MCF 10A (cell line): Measurements from ENCODE around the gene RSPRY1. TPM values are rescaled to one million over a fixed set of nuclear protein-coding genes. Genes with fewer than 3 reads are reported as not detected.
A peak's percentile ranks its signal among the peaks of the same experiment; 100 is the strongest.

Source experiments
- BruUV-seq: library from RNA; stranded (reverse); fragments of 400-500 nt; replicated peaks from 2 replicates; lab custom pipeline; 2021; lab: Mats Ljungman, UMichigan
- CTCF ChIA-PET: fragments of 300-600 bp; sonication (Branson Sonifier 250); formaldehyde crosslinking; extraction: SDS; loops from one replicate; lab custom pipeline; 2021; ENCODE audit warnings: antibody characterized with exemption, inconsistent platforms; lab: Yijun Ruan, JAX
- POLR2A ChIA-PET: fragments of 300-600, 350-650 bp; sonication (Branson Sonifier 250); formaldehyde crosslinking; extraction: SDS; loops from one replicate; lab custom pipeline; 2020; ENCODE audit warnings: antibody characterized with exemption, inconsistent platforms; lab: Yijun Ruan, JAX
- DNase-seq: peaks from one replicate; pipeline ENCODE4 v3.0.0-alpha.2; 2018; ENCODE audit not compliant: unreplicated experiment
- H3K27ac Mint-ChIP-seq: one replicate; pipeline ENCODE4 v1.8.0; 2022; ENCODE audit warnings: mild to moderate bottlenecking, low read depth, mixed read lengths; ENCODE audit not compliant: unreplicated experiment
- H3K27me3 Mint-ChIP-seq: one replicate; pipeline ENCODE4 v1.8.0; 2022; ENCODE audit warnings: mixed read lengths; ENCODE audit not compliant: insufficient read depth, unreplicated experiment
- H3K36me3 Mint-ChIP-seq: one replicate; pipeline ENCODE4 v1.8.0; 2022; ENCODE audit warnings: mild to moderate bottlenecking, moderate library complexity, mixed read lengths; ENCODE audit not compliant: insufficient read depth, unreplicated experiment
- H3K4me1 Mint-ChIP-seq: one replicate; pipeline ENCODE4 v1.8.0; 2022; ENCODE audit warnings: mixed read lengths; ENCODE audit not compliant: insufficient read depth, unreplicated experiment
- H3K4me3 Mint-ChIP-seq: one replicate; pipeline ENCODE4 v1.8.0; 2022; ENCODE audit warnings: mild to moderate bottlenecking, moderate library complexity, mixed read lengths; ENCODE audit not compliant: unreplicated experiment
- H3K9me3 Mint-ChIP-seq: one replicate; pipeline ENCODE4 v1.8.0; 2022; ENCODE audit warnings: mixed read lengths; ENCODE audit not compliant: unreplicated experiment
- CTCF ChIP-seq: fragments of 200-600 bp; IDR thresholded peaks from one replicate; pipeline ENCODE4 v1.8.0; 2022; ENCODE audit warnings: antibody characterized with exemption, mild to moderate bottlenecking; ENCODE audit not compliant: unreplicated experiment
- intact Hi-C: fragments of 100-400 bp; cut with micrococcal nuclease; formaldehyde crosslinking; loops from 2 replicates; pipeline ENCODE4 v1.14.1; 2022
- total RNA-seq: library from RNA; stranded (reverse); gene quantifications from 2 replicates; pipeline ENCODE4 v1.2.3, GENCODE V29; 2022

RSPRY1 gene
- total RNA-seq, 1 experiment from 2014 or later: 55.9 TPM

- no TSS peak for BruUV-seq
- H3K9me3 Mint-ChIP-seq: no peaks in the 10 kb centered on the region
- ChIA-PET POLR2A (no interaction called here), CTCF (interaction anchor here (0.6 to 1.0 kb wide), 2 partner anchors 15 to 150 kb away, joined by 3 read pairs; no protein-coding TSS in a partner anchor)
- no peaks in the 10 kb centered on the region for H3K27me3 Mint-ChIP-seq
- H3K4me3 Mint-ChIP-seq: no peak overlapping the region
- DNase-seq: no peak
- peaks cover 5% of the 10 kb centered on the region for H3K4me1 Mint-ChIP-seq
- intact Hi-C loops: no loop called here
- TF ChIP-seq CTCF: no peak
- peaks cover 89% of the 10 kb centered on the region for H3K36me3 Mint-ChIP-seq
- no peak overlapping the region for H3K27ac Mint-ChIP-seq
Observed at GRCh38 chr16:57233944-57234706, 48.0 kb downstream of the RSPRY1 start.

- Mint-ChIP-seq H3K9me3 (no peaks in the 10 kb centered on the region), H3K4me3 (no peak overlapping the region), H3K36me3 (peaks cover 89% of the 10 kb centered on the region), H3K27ac (no peak overlapping the region), H3K4me1 (peaks cover 5% of the 10 kb centered on the region), H3K27me3 (no peaks in the 10 kb centered on the region)
- DNase-seq: no peak
- BruUV-seq: no TSS peak
- no peak for TF ChIP-seq CTCF
- POLR2A ChIA-PET: interaction anchor here (1.6 to 2.0 kb wide), 3 partner anchors 9 to 13 kb away, joined by 4 to 12 read pairs (median 11); partner anchors contain the start of gene ARL2BP
- intact Hi-C loops: no loop called here
- CTCF ChIA-PET: interaction anchor here (0.8 to 1.3 kb wide), 5 partner anchors 13 to 184 kb away, joined by 3 to 4 read pairs (median 3); no protein-coding TSS in a partner anchor
Observed at GRCh38 chr16:57234707-57235092, 48.6 kb downstream of the RSPRY1 start.

- DNase-seq: peak; percentile 82
- intact Hi-C loops: no loop called here
- no peak for TF ChIP-seq CTCF
- H3K9me3 Mint-ChIP-seq: no peaks in the 10 kb centered on the region
- peaks cover 5% of the 10 kb centered on the region for H3K4me1 Mint-ChIP-seq
- no peaks in the 10 kb centered on the region for H3K27me3 Mint-ChIP-seq
- POLR2A ChIA-PET: interaction anchor here (1.1 to 2.0 kb wide), 5 partner anchors 8 to 49 kb away, joined by 3 to 12 read pairs (median 8); partner anchors contain the start of gene ARL2BP
- H3K36me3 Mint-ChIP-seq: peaks cover 88% of the 10 kb centered on the region
- CTCF ChIA-PET: interaction anchor here (0.8 to 1.3 kb wide), 6 partner anchors 14 to 184 kb away, joined by 3 to 5 read pairs (median 4); no protein-coding TSS in a partner anchor
- no TSS peak for BruUV-seq
- H3K27ac Mint-ChIP-seq: peak overlapping the region; percentile 68
- H3K4me3 Mint-ChIP-seq: no peak overlapping the region
Observed at GRCh38 chr16:57235128-57236021, 49.2 kb downstream of the RSPRY1 start.
